ENCODE data around the gene GATAD2B. TPM values are rescaled to one million over a fixed set of nuclear protein-coding genes. Genes with fewer than 3 reads are reported as not detected.
"Not testable (repeated sequence)": the region's sequence is repeated elsewhere in the genome, so short reads cannot be mapped to it uniquely, and the experiment has no call there.

GATAD2B gene
- total RNA-seq, 4 donors from 2014 or later: 22.0 to 40.7 (median 28.1) TPM

DNA sequence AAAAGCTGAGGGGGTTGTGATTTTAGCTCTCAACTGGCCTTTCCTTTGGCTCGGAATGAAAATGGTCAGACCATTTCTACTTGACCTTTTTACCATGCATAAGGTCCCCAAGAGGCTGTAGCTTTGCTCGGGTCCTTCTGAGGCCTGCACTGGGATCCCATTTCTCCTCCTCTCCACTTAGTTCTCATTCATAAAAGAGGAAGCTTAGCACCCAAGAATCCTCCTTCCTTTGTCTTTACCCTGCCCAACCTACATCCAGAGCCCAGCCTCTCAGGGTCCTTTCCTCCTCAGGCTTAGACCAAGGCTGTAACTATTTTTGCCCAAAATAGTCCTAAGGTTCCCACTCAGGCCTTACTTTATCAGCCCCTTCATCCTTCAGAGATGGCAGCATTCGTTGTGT is 153.6 kb downstream of the GATAD2B start:
- DNase-seq: no peak
- peaks cover 0 to 66% of the 10 kb centered on the region in 2 donors for H3K36me3 ChIP-seq
- no peaks in the 10 kb centered on the region for H3K27me3 ChIP-seq
- intact Hi-C loops (cut with DNase I; ENCODE audit: low total_unique reads) (no loop called here), in situ Hi-C loops (cut with MboI; ENCODE audit: low sequenced_read_pairs in 4 of 4) (no loop called here)
- no peak for ATAC-seq
- no peak overlapping the region for H3K4me3 ChIP-seq
- peaks cover 4 to 5% of the 10 kb centered on the region in 2 donors for H3K4me1 ChIP-seq
- peak overlapping the region; percentile 19 to 63 (median 32) for H3K27ac ChIP-seq
- TF ChIP-seq, protein P1, sequence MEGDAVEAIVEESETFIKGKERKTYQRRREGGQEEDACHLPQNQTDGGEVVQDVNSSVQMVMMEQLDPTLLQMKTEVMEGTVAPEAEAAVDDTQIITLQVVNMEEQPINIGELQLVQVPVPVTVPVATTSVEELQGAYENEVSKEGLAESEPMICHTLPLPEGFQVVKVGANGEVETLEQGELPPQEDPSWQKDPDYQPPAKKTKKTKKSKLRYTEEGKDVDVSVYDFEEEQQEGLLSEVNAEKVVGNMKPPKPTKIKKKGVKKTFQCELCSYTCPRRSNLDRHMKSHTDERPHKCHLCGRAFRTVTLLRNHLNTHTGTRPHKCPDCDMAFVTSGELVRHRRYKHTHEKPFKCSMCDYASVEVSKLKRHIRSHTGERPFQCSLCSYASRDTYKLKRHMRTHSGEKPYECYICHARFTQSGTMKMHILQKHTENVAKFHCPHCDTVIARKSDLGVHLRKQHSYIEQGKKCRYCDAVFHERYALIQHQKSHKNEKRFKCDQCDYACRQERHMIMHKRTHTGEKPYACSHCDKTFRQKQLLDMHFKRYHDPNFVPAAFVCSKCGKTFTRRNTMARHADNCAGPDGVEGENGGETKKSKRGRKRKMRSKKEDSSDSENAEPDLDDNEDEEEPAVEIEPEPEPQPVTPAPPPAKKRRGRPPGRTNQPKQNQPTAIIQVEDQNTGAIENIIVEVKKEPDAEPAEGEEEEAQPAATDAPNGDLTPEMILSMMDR (IDR thresholded peaks at IDR 0.05 in 4 of 5, conservative IDR thresholded peaks at IDR 0.05 in 1 of 5): no peak
- TF ChIP-seq POLR2A (IDR thresholded peaks at IDR 0.05): no peak
- no peaks in the 10 kb centered on the region for H3K9me3 ChIP-seq

DNA sequence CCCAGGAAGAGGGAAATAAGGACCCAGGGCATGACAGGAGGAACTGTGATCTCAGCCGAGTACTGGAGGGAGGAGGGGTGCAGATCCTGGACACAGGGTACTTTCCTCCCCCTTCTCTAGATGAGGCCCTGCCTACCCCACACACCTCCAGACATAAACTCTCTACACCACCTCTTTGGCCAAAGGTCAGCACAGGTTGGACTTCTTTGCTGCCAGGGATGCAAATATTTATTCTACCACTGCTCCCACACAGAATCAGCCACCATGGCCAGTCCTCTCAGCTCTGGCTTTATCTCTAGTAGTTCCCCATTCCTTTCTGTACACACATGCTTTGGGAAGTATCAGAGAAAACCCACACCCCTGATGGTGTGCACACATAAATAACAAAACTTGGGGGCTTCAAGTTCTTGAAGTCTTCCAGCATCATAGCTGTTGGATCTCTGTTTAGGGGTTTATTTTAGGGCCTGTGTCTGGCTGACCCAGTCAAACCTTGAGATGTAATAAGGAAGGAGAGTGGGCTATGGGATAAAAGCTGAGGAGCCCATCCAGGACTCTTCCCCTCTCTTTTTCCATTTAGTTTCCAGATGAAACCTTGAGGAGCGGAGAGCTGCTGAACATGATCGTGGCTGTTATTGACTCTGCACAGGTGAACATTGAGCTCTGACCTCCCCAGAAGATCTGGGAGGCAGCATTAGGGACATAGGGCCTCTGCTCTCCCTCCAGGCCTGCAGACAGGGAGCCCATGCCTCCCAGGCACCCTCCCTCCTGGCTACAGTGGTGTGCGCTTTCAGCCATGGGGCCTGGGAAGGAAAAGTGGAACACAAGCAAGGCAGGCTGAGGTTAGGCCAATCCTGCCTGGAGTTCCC is 154.2 kb downstream of the GATAD2B start:
- in situ Hi-C loops (cut with MboI; ENCODE audit: low sequenced_read_pairs in 4 of 4) (no loop called here), intact Hi-C loops (cut with DNase I; ENCODE audit: low total_unique reads) (no loop called here)
- no peaks in the 10 kb centered on the region for H3K27me3 ChIP-seq
- TF ChIP-seq POLR2A (IDR thresholded peaks at IDR 0.05): no peak
- TF ChIP-seq, protein P1 (IDR thresholded peaks at IDR 0.05 in 4 of 5, conservative IDR thresholded peaks at IDR 0.05 in 1 of 5): no peak
- no peak overlapping the region for H3K4me3 ChIP-seq
- no peaks in the 10 kb centered on the region for H3K9me3 ChIP-seq
- DNase-seq (no peak), ATAC-seq (no peak)
- peak overlapping the region in 2 of 4 donors; percentile 40 to 63 for H3K27ac ChIP-seq
- peaks cover 4% of the 10 kb centered on the region in 2 donors for H3K4me1 ChIP-seq
- H3K36me3 ChIP-seq: peaks cover 0 to 73% of the 10 kb centered on the region in 2 donors

DNA sequence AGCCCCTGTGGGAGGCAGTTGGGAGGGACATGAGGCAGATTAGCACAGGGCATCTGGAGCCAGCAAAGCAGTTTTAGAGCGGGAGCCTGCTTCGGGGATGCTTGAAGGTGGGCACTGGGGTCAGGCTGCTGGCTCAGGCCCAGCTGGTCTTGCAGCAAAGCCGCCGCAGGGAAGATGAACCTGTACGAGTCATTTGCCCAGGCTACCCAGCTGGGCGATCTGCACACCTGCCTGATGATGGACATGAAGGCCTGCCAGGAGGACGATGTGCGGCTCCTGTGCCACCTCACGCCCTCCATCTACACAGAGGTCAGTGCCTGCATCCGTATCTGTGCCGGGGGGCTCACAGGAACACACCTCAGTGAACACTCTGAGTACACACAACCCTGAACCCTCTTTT is 155.3 kb downstream of the GATAD2B start:
- TF ChIP-seq, protein P1 (IDR thresholded peaks at IDR 0.05 in 4 of 5, conservative IDR thresholded peaks at IDR 0.05 in 1 of 5): no peak
- H3K27me3 ChIP-seq: no peaks in the 10 kb centered on the region
- H3K27ac ChIP-seq: no peak overlapping the region
- no peaks in the 10 kb centered on the region for H3K9me3 ChIP-seq
- peaks cover 0 to 77% of the 10 kb centered on the region in 2 donors for H3K36me3 ChIP-seq
- in situ Hi-C loops (cut with MboI; ENCODE audit: low sequenced_read_pairs in 4 of 4) (no loop called here), intact Hi-C loops (cut with DNase I; ENCODE audit: low total_unique reads) (no loop called here)
- DNase-seq (no peak), ATAC-seq (no peak)
- peaks cover under 1 to 4% of the 10 kb centered on the region in 2 donors for H3K4me1 ChIP-seq
- no peak overlapping the region for H3K4me3 ChIP-seq

DNA sequence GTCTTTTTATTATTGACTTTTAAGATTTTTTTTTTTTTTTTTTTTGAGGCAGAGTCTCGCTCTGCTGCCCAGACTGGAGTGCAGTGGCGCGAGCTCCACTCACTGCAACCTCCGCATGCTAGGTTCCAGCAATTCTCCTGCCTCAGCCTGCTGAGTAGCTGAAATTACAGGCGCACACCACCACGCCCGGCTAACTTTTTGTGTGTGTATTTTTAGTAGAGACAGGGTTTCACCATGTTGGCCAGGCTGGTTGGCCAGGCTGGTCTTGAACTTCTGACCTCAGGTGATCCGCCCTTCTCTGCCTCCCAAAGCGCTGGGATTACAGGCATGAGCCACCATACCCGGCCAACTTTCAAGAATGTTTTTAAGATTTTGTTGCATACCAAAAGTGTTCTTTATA is 156.1 kb downstream of the GATAD2B start:
- H3K9me3 ChIP-seq; DNase-seq; H3K27me3 ChIP-seq; H3K27ac ChIP-seq; H3K4me1 ChIP-seq; H3K4me3 ChIP-seq; intact Hi-C loops (cut with DNase I; ENCODE audit: low total_unique reads); in situ Hi-C loops (cut with MboI; ENCODE audit: low sequenced_read_pairs in 4 of 4); ATAC-seq: not testable (repeated sequence)
- H3K36me3 ChIP-seq: peaks cover 0 to 69% of the 10 kb centered on the region in 2 donors

DNA sequence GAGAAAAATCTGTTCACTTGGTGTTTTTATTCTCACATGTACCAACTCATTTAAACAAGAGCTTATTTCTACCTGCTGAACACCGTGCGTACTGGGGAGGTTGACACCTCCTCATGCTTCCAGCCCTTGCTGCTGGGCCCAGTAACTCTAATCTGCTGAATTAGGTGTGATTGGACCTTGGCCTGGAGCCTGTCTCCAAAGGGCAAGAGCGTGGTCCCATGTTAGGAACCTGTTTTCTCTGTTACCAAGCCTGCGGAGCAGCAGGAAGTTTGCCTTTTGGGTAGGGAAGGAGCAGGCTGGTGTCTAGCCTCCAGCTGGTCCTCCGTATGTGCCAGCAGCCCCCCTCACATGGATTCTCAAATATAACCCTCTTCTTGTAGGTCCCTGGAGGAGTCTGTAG is 158.5 kb downstream of the GATAD2B start:
- ATAC-seq: no peak
- Histone ChIP-seq H3K4me1 (peaks cover 0 to 8% of the 10 kb centered on the region in 2 donors), H3K36me3 (peaks cover 0 to 70% of the 10 kb centered on the region in 2 donors), H3K4me3 (no peak overlapping the region), H3K27me3 (no peaks in the 10 kb centered on the region), H3K9me3 (no peaks in the 10 kb centered on the region), H3K27ac (peak overlapping the region; percentile 47 to 61 (median 54))
- in situ Hi-C loops (cut with MboI; ENCODE audit: low sequenced_read_pairs in 4 of 4): no loop called here
- intact Hi-C loops (cut with DNase I; ENCODE audit: low total_unique reads): no loop called here
- TF ChIP-seq POLR2A (IDR thresholded peaks at IDR 0.05): no peak
- TF ChIP-seq, protein P1 (IDR thresholded peaks at IDR 0.05 in 4 of 5, conservative IDR thresholded peaks at IDR 0.05 in 1 of 5): no peak
- no peak for DNase-seq
